Endothelial cell of umbilical vein (primary cell): ENCODE data around the gene TESMIN. TPM values are rescaled to one million over a fixed set of nuclear protein-coding genes. Genes with fewer than 3 reads are reported as not detected.

Source experiments
- BruUV-seq: library from RNA; stranded (reverse); fragments of 400-500 nt; replicated peaks from 2 replicates; lab custom pipeline; 2021; lab: Mats Ljungman, UMichigan
- CTCF ChIA-PET: fragments of 300-600, 350-600 bp; sonication (Branson Sonifier 250); formaldehyde crosslinking; loops from one replicate; lab custom pipeline; 2021; ENCODE audit warnings: antibody characterized with exemption, inconsistent platforms; lab: Charles Lee
- POLR2A ChIA-PET: fragments of 300-600, 350-600 bp; sonication (Branson Sonifier 250); formaldehyde crosslinking; loops from one replicate; lab custom pipeline; 2021; ENCODE audit warnings: antibody characterized with exemption, inconsistent platforms; lab: Charles Lee
- DNase-seq: peaks from one replicate; pipeline ENCODE4 v3.0.0-alpha.2; 2011; ENCODE audit warnings: low read depth, low spot score
- FAIRE-seq: peaks from 2 replicates; lab custom pipeline; 2011; peaks lifted over from hg19 to GRCh38; lab: Jason Lieb, UNC
- H2AFZ ChIP-seq: 2 replicates; pipeline ENCODE4 v1.6.0; 2012; ENCODE audit warnings: low read depth, low read length, control low read depth, inconsistent platforms
- H3K27ac ChIP-seq: 2 replicates; pipeline ENCODE4 v1.5.1; 2011; ENCODE audit warnings: low read depth, mild to moderate bottlenecking, control low read depth, low read length, moderate library complexity; ENCODE audit not compliant: insufficient read depth
- H3K27me3 ChIP-seq, 2 experiments: 2 replicates each; pipeline versions ENCODE4 v1.6.0 to v1.6.1; 2011; ENCODE audit warnings: low read length in 2 of 2, mixed read lengths in 1 of 2; ENCODE audit not compliant: control insufficient read depth in 2 of 2, insufficient read depth in 2 of 2
- H3K36me3 ChIP-seq, 2 experiments: 2 replicates in 1 of 2; 3 replicates in 1 of 2; pipeline ENCODE4 v1.5.1; 2011; ENCODE audit warnings: low read length in 2 of 2, mild to moderate bottlenecking in 1 of 2, moderate library complexity in 1 of 2; ENCODE audit not compliant: control insufficient read depth in 2 of 2, insufficient read depth in 2 of 2; ENCODE audit errors: extremely low read depth in 1 of 2
- H3K4me1 ChIP-seq: 3 replicates; pipeline ENCODE4 v1.5.1; 2011; ENCODE audit warnings: mild to moderate bottlenecking, low read length; ENCODE audit not compliant: control insufficient read depth, insufficient read depth; ENCODE audit errors: extremely low read depth
- H3K4me2 ChIP-seq: 2 replicates; pipeline ENCODE4 v1.6.1; 2011; ENCODE audit warnings: low read length, control low read depth, mixed read lengths; ENCODE audit not compliant: insufficient read depth
- H3K4me3 ChIP-seq, 3 experiments: fragments of 200-600 bp in 1 of 3; sonication (generic), shearing (Covaris generic) in 1 of 3; replicated peaks in 1 of 3; 2 replicates each; pipeline ENCODE4 v1.5.1; 2011 to 2016; ENCODE audit warnings: control low read depth in 3 of 3, low read length in 3 of 3, mild to moderate bottlenecking in 2 of 3, inconsistent platforms in 1 of 3, low read depth in 1 of 3, moderate library complexity in 1 of 3; ENCODE audit not compliant: insufficient read depth in 1 of 3
- H3K79me2 ChIP-seq: 2 replicates; pipeline ENCODE4 v1.6.0; 2012; ENCODE audit warnings: low read length, inconsistent platforms; ENCODE audit not compliant: control insufficient read depth, insufficient read depth
- H3K9ac ChIP-seq: replicated peaks from 2 replicates; pipeline ENCODE3; 2011; ENCODE audit warnings: low read length, control low read depth; ENCODE audit not compliant: insufficient read depth; ENCODE audit errors: extremely low read depth
- H3K9me1 ChIP-seq: replicated peaks from 3 replicates; pipeline ENCODE4 v1.6.0; 2011; ENCODE audit warnings: mild to moderate bottlenecking, low read length; ENCODE audit not compliant: control insufficient read depth, insufficient read depth; ENCODE audit errors: extremely low read depth
- H3K9me3 ChIP-seq: replicated peaks from 2 replicates; pipeline ENCODE4 v1.5.1; 2012; ENCODE audit warnings: low read length, inconsistent platforms; ENCODE audit not compliant: control insufficient read depth, insufficient read depth
- H4K20me1 ChIP-seq: replicated peaks from 2 replicates; pipeline ENCODE3; 2011; ENCODE audit warnings: mild to moderate bottlenecking, low read length; ENCODE audit not compliant: control insufficient read depth, insufficient read depth; ENCODE audit errors: extremely low read depth
- CTCF ChIP-seq, 2 donors: IDR thresholded peaks; 1 replicate in 1 of 2; 2 replicates in 1 of 2; pipeline ENCODE4 v1.5.1; 2011; ENCODE audit warnings: low read length in 2 of 2, mild to moderate bottlenecking in 2 of 2, moderate library complexity in 2 of 2, control low read depth in 1 of 2, inconsistent platforms in 1 of 2, low read depth in 1 of 2; ENCODE audit not compliant: insufficient read depth in 1 of 2; ENCODE audit errors: extremely low read depth in 1 of 2
- EZH2 ChIP-seq: IDR thresholded peaks from 2 replicates; pipeline ENCODE4 v1.6.1; 2012; ENCODE audit warnings: borderline replicate concordance, low read depth, mild to moderate bottlenecking, moderate library complexity, low read length, inconsistent platforms; ENCODE audit not compliant: severe bottlenecking
- FOS ChIP-seq: IDR thresholded peaks from 2 replicates; pipeline ENCODE4 v1.6.1; 2011; ENCODE audit warnings: mild to moderate bottlenecking, low read length, moderate library complexity, borderline replicate concordance; ENCODE audit not compliant: insufficient read depth
- GATA2 ChIP-seq: IDR thresholded peaks from 2 replicates; pipeline ENCODE4 v1.7.0; 2011; ENCODE audit warnings: low read depth, mild to moderate bottlenecking, moderate library complexity, mixed read lengths, low read length; ENCODE audit not compliant: insufficient read length, insufficient read depth
- JUN ChIP-seq: IDR thresholded peaks from 2 replicates; pipeline ENCODE4 v1.6.1; 2011; ENCODE audit warnings: borderline replicate concordance, low read depth; ENCODE audit not compliant: insufficient read length, insufficient read depth
- MAX ChIP-seq: IDR thresholded peaks from 2 replicates; pipeline ENCODE4 v1.6.1; 2011; ENCODE audit not compliant: insufficient read depth, insufficient read length
- MYC ChIP-seq: IDR thresholded peaks from one replicate; pipeline ENCODE4 v1.6.1; 2011; ENCODE audit warnings: mild to moderate bottlenecking, low read depth, low read length
- POLR2A ChIP-seq: IDR thresholded peaks from 2 replicates; pipeline ENCODE4 v1.6.1; 2012; ENCODE audit warnings: low read depth, mild to moderate bottlenecking, control low read depth, low read length
- POLR2AphosphoS5 ChIP-seq: IDR thresholded peaks from 2 replicates; pipeline ENCODE4 v1.6.1; 2012; ENCODE audit warnings: low read depth, mild to moderate bottlenecking, control low read depth, low read length, moderate library complexity; ENCODE audit not compliant: insufficient read depth
- dilution Hi-C: fragments of 300-500 bp; cut with MboI; formaldehyde crosslinking; loops from one replicate; pipeline ENCODE4 v1.15.0; 2019; ENCODE audit warnings: low sequenced_read_pairs; ENCODE audit not compliant: extremely low pct_ligation_motif_present
- intact Hi-C: fragments of 100-400 bp; cut with micrococcal nuclease; formaldehyde crosslinking; loops from one replicate; pipeline ENCODE4 v1.10.0; 2022
- polyA plus RNA-seq, 4 experiments: library from polyadenylated mRNA; depleted of rRNA in 3 of 4; stranded (reverse) in 3 of 4; unstranded in 1 of 4; fragments of >200 nt; gene quantifications; 2 replicates each; pipeline versions ENCODE4 v1.2.1 to v1.2.3, GENCODE V29; 2011 to 2012; ENCODE audit warnings: missing spikeins in 1 of 4
- total RNA-seq: library from RNA; stranded (reverse); gene quantifications from 2 replicates; pipeline ENCODE4 v1.2.3, GENCODE V29; 2021

TESMIN gene
- total and polyA plus RNA-seq, 2 donors (not counting 3 experiments of a cell fraction or from before 2014, with no cell fraction given): 1.7 to 6.1 TPM

GRCh38 chr11:68783216-68783821 lies 32.0 kb upstream of the TESMIN start:
- Histone ChIP-seq H3K4me1 (no peaks in the 10 kb centered on the region), H3K36me3 (peaks cover 3 to 36% of the 10 kb centered on the region in 2 experiments), H3K27me3 (no peaks in the 10 kb centered on the region), H3K4me3 (no peak overlapping the region), H3K27ac (no peak overlapping the region), H3K9ac (no peak overlapping the region), H3K9me1 (no peaks in the 10 kb centered on the region), H3K79me2 (no peaks in the 10 kb centered on the region), H3K9me3 (no peaks in the 10 kb centered on the region), H4K20me1 (no peaks in the 10 kb centered on the region), H2AFZ (no peak overlapping the region), H3K4me2 (no peak overlapping the region)
- dilution Hi-C loops (no loop called here), intact Hi-C loops (no loop called here)
- no TSS peak for BruUV-seq
- ChIA-PET CTCF (interaction anchor here (1.2 kb wide), 1 partner anchor 15 kb away, joined by 4 read pairs; no protein-coding TSS in a partner anchor), POLR2A (no interaction called here)
- TF ChIP-seq MAX: no peak
- TF ChIP-seq CTCF (IDR thresholded peaks at IDR 0.05; ENCODE audit: extremely low read depth in 1 of 2, insufficient read depth in 1 of 2, low read depth in 1 of 2, low read length in 2 of 2): no peak
- no peak for TF ChIP-seq POLR2A
- TF ChIP-seq MYC: no peak
- no peak for TF ChIP-seq FOS
- no peak for TF ChIP-seq GATA2
- TF ChIP-seq JUN: no peak
- TF ChIP-seq EZH2: no peak
- TF ChIP-seq POLR2AphosphoS5: no peak
- DNase-seq (no peak), FAIRE-seq (no peak)
